SKM-1 (cell line): ENCODE measurements around the gene GPNMB.
"Not testable (repeated sequence)": the region's sequence is repeated elsewhere in the genome, so short reads cannot be mapped to it uniquely, and the experiment has no call there.

Source experiments
- DNase-seq: peaks from one replicate; lab custom pipeline; 2025; ENCODE audit not compliant: unreplicated experiment; lab: John Stamatoyannopoulos, UW

The GPNMB gene

DNA sequence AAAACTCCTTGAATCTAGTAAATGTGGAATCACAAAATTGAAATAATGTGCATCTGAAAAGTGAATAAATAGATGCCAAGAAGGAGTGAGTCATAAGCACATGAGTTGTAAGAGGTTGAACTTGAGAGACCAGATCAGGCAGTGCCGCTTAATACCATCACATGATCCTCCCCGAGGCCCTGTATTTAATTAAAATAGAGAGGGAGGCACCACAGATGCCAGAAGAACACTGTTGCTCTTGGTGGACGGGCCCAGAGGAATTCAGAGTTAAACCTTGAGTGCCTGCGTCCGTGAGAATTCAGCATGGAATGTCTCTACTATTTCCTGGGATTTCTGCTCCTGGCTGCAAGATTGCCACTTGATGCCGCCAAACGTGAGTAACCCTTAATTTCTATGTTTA is at the start of gene GPNMB:
TSS of gene GPNMB (plus strand) at position 221 of the 400 bp plus-strand sequence. CDS start at position 304, 83 bp downstream.
- DNase-seq = no peak

DNA sequence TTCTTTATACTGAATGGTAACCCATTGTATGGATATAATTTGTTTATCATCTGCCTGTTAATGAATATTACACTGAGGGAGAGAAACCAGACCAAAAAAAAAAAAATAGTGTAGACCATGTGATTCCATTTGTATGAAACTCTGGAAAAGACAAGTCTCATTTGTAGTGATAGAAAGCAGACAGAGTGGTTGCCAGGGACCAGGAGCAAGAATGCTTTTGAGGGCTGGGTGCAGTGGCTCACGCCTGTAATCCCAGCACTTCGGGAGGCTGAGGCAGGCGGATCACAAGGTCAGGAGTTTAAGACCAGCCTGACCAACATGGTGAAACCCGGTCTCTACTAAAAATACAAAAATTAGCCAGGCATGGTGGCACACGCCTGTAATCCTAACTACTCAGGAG is 48.8 kb upstream of the GPNMB start:
- DNase-seq = not testable (repeated sequence)

DNA sequence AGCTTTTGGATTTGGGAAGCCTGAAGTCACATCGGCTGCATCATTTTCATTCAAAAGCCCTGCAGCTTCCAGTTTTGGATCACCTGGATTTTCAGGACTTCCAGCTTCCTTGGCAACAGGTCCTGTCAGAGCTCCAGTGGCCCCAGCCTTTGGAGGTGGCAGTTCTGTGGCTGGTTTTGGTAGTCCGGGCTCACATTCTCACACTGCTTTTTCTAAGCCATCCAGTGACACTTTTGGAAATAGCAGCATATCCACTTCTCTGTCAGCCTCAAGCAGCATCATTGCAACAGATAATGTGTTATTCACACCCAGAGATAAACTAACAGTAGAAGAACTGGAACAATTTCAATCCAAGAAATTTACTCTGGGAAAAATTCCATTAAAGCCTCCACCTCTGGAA is 46.2 kb upstream of the GPNMB start:
- no peak for DNase-seq

DNA sequence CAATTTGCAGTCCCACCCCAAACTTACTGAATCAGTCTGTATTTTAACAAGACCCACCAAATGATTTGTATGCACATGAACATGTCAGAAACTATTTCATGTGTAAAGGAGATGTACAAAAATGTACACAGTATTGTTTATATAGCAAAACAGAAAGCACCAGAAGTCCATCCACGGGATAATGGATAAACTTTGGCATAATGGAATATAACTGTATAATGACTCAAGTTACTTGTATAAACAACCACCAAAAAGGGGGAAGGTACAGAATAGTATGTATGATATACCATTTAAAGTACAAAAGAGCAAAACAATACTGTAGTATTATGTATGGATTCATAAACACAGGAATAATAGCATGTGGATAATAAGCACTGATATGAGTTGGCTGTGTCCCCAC is 42.3 kb upstream of the GPNMB start:
- DNase-seq = no peak

DNA sequence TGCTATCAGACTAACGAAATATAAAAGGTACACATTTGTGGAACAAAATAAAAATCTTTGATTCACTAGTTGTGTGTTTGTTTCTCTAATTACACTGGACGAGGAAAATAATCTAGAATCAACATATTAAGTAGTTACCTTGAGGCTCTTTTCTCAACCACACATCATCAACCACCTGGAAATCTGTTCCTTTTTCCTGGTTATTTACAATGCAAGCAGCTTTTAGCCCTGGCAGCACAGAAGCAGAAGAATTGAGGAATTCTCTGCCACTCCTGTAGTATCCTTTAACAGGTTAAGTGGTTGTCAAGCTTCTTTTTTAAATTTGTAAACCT is 41.0 kb upstream of the GPNMB start:
- DNase-seq = no peak

DNA sequence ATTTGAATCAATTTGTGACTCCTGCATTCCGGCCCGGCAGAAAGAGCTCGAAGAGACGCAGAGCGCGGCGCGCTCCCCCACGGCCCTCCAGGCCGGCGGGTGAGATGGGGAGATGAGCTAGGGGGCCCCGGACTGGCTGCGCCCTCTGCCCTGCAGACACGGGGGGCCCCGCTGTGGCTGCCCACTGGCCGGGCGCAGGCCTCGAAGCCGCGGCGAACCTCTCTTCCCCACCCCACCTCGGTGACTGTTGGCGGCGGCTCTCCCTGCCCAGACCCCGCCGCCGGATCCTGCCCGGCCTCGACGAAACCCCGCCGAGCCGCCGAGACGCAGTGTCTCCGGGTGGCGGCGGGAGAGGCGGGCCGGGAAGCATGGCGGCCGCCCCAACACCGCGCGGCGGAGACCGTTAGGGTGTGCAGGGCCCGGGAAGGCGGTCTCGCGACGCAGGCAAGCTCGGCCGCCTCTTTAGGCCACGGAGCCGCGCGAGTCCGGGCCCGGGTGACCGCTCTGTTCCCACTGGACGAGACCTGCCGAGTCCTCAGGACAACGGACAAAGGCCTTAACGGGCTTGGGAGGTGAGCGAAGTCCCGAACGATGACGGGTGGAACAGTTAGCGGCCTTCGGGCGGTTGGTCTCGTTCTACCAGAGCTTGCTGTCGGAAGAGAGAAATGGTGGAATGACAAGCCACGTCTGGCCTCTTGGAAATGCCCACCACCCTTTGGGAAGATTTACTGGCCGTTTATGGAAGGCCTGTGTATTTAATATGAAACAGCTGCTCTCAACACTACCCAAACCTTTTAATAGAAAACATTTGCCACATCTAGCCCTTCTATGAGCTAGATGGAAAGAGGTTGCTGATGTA is 40.4 kb upstream of the GPNMB start:
- DNase-seq = no peak

DNA sequence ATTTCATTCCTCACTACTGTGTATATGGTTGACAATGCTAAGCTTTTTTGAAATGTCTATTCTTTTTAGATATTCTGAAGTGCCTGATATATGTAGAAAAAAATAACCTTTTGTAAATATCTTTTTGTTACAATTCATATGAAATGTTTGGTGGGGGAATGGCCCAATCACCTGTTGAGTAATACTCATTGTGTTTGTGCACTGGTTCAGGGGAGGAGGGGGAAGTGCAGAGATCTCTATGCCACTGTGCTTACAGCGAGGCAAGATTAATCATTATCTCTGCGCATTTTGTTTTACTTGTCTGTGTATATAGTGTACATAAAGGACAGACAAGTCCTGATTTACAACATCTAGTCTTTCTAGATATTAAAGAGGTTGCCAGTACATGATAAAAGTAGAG is 39.6 kb upstream of the GPNMB start:
- DNase-seq = no peak

DNA sequence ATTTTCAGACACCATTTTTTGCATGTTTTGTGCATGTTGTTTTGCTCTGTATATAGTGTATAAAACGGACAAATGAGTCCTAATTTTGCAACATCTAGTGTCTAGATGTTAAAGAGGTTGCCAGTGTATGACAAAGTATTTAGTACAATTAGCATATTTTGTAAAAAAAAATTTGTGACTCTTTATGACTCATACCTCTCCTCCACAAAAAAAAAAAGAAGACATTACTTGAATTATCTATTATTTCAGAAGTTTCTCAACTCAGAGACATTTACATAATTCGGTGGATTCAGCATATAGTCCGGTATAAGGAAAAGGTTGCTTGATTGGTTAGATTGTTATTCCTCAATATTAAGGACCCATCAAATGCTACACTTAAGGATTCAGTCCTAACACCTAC is 38.7 kb upstream of the GPNMB start:
- no peak for DNase-seq

DNA sequence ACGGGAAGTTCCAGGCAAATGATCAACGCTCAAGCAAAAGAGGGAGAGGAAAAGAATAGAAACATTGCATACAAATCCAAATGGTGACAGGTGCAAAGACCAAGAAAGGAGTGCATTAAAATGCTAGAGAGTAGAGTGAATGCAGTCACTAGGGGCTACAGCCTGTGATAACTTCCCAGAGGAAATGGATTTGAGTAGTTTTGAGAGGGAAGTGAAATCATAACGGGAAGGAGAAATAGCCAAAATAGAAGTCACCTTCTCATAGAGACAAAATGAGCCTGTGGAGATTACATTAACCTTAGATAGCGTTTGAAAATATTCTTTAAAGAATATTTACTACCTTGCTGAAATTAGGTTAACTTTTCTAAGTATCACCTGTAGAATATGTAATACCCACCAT is 38.3 kb upstream of the GPNMB start:
- no peak for DNase-seq

DNA sequence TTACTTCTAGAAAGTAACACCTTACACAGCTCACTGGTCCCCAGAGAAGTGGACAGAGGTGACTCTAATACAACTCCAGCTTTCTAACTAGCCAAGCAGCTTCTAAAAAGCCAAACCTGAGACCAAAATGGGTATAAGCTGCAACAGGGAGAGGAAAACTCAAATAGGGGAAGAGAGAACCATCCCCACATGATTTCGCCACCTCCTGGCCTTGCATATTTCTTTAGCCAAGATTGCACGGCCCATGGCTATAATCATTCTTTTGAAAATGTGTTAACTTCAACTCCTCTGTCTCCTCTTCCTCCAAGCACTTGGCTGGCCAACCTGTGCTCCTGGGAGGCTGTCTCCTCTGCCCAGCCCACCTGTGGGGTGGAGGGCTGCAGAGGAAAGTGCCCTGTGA is 36.1 kb upstream of the GPNMB start:
- peak; percentile 46 for DNase-seq

DNA sequence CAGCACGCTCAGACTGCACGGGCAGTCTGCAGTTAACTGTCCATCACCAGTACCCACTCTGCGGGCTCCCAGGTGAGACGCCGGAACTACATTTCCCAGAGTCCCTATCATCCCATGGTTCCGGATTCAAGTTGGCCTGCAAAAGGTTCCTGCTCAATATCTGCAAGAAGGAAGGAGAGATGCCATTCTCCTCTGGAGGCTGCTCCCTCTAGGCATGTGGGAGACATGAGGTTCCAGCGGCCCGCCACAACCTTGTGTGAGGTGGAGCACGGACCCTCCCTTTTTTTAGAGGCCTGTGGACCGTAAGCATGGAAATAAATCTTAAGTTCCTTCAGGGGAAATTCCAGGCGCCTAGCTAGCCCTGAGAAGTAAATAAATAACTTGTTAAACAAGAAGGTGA is 35.0 kb upstream of the GPNMB start:
- DNase-seq = no peak

DNA sequence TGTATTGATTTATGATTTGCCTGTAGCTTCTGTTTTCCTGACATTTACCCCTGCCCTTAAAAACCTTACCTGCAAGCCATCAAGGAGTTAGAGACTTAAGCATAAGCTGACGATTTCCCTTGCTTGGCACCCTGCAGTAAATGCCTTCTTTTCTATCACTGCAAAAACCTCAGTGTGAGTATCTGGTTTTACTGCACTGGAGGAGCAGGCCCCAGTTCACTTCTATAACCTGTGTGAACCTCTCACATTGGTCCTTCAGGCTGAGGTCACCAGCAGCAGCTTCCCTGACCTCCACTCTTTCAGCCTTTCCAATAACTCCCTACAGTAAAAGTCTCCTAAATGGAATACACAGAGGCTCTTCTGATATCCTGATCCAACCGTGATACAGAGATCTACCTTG is 34.2 kb upstream of the GPNMB start:
- DNase-seq = no peak

DNA sequence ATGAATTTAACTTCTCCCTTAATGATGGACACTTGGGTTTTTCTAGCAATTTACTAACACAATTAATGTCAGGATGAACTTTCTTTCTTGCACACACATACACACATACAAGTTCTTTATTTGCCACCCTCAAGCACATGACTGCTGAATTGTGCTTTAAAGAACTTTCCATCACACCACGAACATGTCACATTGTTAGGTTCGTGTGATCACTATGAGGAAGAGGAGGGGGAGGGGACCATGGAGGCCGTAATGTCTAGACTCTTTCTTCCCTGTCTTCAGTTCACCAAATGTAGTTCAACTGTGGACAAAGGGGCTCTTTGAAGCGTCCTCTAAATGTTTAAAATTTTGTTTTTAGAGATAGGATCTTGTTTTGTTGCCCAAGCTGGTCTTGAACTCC is 33.7 kb upstream of the GPNMB start:
- no peak for DNase-seq

DNA sequence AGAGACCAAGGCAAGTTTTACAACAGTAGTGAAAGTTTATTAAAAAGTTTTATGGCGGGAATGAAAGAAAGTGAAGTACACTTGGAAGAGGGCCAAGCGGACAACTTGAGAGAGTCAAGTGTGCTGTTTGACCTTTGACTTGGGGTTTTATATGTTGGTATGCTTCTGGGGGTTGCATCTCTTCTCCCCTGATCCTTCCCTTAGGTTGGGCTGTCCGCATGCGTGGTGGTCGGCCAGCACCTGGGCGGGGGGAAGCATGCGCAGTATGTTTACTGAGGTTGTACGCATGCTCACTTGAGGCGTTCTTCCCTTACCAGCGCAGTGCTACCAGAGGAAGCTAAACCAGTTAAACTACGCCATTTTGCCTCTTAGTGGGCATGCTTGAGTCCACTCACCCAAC is 32.8 kb upstream of the GPNMB start:
- no peak for DNase-seq

DNA sequence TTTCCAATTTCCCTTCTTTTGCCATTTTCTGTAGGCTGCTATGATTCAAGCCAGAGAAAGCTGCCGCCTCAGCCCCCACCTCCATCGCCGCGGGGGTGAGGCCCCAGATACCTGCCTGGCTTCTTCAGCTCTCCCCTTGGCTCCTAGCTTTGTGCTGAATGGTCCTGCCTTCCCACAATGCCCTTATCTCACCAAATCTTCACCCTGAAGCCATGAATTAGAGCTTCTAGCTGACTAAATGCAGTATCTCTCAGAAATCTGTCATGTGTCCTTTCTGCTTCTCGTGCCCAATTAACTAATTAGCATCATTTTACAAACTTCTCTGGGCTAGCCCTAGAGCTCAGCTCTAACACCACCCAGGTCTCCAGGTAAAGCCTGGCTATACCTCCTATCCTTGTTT is 32.2 kb upstream of the GPNMB start:
- no peak for DNase-seq

DNA sequence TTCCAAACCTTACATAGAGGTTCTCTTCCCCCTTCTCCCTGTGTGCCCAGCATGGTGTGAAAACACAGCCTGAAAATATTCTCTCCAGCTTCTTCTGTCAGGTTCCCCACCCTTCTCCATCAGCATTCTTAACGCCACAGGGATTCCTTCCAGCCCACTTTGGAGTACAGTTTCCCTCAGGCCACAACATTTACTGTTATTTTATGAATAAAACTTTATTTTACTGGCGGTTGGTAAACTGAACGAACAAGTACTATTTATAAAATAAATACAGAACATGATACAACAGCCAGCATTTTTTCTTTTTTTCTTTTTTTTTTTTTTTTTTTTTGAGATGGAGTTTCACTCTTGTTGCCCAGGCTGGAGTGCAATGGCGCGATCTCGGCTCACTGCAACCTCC is 31.6 kb upstream of the GPNMB start:
- no peak for DNase-seq

DNA sequence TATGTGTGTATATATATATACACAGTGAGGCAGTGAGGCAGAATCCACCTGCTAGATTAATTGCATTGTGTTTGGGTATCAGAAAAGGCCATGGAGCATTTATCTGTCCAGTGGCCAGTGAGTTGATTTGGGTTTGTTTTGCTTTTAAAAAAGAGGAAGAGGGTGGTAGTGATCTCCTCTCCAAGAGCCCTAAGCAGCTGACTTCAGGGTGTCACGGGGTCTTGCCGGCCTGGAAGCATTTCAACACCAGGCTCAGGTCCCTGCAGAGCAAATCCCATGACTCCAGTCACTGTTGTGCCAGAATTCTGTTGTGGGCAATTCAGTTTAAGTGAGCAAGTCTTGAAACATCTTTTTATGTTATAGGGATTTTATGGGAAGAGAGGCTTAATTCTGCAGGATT is 30.6 kb upstream of the GPNMB start:
- peak; percentile 52 for DNase-seq

DNA sequence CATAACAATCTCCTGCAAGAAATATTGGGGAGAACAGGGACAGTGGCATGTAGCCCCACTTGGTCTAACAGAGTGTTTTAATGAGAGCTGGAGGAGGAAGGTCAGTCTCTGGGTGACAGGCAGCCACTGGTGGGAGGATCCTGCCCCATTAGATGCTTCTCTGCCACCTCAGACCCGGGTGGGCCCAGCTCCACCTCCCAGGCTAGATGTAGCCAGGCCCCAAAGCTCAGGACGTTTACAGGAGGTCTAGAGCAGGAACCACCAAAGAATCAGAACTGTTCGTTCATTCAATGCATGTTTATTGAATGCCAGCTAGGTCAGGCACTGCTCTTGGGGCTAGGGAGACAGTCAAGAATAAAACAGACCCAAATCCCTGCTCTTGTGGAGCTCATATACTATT is 28.4 kb upstream of the GPNMB start:
- DNase-seq = no peak

DNA sequence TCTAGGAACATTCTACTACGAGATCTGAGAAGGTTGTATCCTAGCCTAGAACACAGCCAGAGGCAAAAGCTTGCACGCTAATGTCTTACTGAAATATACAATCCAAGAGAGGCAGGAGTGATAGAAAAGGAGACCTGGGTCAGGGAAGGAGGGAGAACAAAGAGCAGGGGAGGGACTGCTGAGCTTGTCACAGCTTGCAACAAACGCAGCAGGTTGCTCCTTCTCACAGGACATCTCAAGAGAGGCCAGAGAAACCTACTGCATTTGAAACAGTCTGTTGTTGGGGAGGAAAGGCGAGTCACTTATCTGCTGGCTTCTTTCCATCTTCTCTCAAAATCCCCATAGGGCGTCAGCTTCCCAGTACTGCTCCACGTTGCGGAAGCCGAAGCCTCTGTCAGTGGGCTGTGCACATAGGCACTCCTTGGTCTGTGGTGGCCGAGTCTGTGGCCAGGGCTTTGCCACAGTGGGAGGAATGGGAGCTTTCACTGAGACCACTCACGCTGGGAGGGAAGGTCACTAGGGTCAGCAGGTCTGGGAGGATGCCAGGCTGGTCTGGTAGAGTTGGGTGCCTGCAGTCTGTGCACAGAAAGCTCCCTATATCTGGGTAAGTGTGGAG is 25.8 kb upstream of the GPNMB start:
- no peak for DNase-seq

DNA sequence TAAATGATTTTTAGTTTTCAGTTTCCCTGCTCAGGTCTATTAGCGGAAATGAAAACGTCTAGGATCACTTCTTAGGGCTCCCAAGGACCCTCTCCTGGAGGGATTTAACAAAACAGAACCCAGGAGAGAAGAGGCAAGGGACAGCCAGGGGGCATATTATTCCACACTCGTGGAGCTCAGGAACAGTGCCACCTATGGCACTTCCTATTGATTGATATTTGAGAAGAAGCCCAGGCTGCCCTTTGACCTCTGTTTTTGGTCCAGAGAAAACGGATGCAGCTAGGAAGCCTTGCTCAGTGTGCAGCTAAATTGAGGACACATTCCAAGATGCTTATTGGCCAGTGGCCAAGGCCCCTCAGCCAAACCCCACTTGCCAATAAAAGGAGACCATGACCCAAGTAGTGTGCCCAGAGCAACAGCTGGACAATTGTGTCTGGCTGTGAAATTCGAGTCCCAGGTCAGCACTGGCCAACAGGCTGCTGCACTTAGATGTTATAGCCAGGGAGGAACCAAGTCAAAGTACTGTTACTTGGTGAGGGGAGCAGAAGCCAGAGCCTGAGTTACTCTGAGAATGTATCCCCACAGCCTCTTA is 24.0 kb upstream of the GPNMB start:
- DNase-seq = no peak

DNA sequence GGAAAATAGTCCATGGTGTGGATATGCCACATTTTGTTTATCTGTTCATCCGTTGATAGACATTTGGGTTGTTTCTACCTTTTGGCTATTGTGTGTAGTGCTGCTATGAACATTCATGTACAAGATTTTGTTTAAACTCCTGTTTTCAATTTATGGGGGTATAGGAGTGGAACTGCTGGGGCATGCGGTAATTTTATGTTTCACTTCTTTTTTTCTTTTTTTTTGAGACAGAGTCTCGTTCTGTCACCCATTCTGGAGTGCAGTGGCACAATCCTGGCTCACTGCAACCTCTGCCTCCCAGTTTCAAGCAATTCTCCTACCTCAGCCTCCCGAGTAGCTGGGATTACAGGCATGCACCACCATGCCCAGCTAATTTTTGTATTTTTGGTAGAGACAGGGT is 22.2 kb upstream of the GPNMB start:
- DNase-seq = not testable (repeated sequence)

DNA sequence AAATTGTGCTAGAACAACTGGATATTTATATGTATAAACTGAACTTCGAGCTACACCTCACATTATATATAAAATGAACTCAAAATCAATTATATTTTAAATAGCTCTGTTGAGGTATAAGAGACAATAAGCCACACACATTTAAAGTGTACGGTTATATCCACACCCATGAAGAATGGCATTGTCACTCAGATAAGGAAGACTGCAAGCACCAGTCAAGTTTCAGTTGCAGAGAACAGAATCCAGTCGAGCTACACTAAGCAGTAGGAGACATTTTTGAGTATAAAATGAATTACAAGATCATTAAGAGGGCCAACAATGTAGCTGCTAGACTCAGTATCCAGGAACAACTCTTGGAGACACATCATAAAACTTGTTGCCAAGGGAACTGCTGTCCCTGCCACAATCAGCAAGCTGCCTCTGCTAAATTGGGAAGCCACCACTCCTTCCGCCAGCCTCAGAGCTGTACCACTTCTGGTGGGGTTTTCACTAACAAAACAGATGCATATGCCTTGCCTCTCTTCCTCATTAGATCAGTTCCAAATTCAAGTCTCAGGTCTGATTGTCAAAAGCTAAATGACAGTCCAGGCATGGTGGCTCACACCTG is 19.6 kb upstream of the GPNMB start:
- DNase-seq = no peak
